ENCODE measurements around the gene COMMD1.
"Not testable (repeated sequence)": the region's sequence is repeated elsewhere in the genome, so short reads cannot be mapped to it uniquely, and the experiment has no call there.

COMMD1 gene

GRCh38 chr2:62074233-62074632 is 168.8 kb downstream of the COMMD1 start:
- DNase-seq (ENCODE audit: low read depth in 2 of 2), result no peak

- no peak for DNase-seq (ENCODE audit: low read depth in 2 of 2)
Measured at GRCh38 chr2:62076980-62077638, 171.6 kb downstream of the COMMD1 start.

- DNase-seq (ENCODE audit: low read depth in 2 of 2), result no peak
Measured at GRCh38 chr2:62084801-62085200, 179.3 kb downstream of the COMMD1 start.

GRCh38 chr2:62089658-62090057 is 184.2 kb downstream of the COMMD1 start:
- no peak for DNase-seq (ENCODE audit: low read depth in 2 of 2)

GRCh38 chr2:62091471-62091870 is 186.0 kb downstream of the COMMD1 start:
- no peak for DNase-seq (ENCODE audit: low read depth in 2 of 2)

GRCh38 chr2:62099050-62099449 is 193.6 kb downstream of the COMMD1 start:
- DNase-seq (ENCODE audit: low read depth in 2 of 2), result no peak

- DNase-seq (ENCODE audit: low read depth in 2 of 2), result no peak
Measured at GRCh38 chr2:62099523-62100175, 194.2 kb downstream of the COMMD1 start.

GRCh38 chr2:62101886-62102285 is 196.4 kb downstream of the COMMD1 start:
- DNase-seq (ENCODE audit: low read depth in 2 of 2), result no peak

GRCh38 chr2:62102402-62102920 is 197.0 kb downstream of the COMMD1 start:
- no peak for DNase-seq (ENCODE audit: low read depth in 2 of 2)

GRCh38 chr2:62109554-62109953 is 204.1 kb downstream of the COMMD1 start:
- no peak for DNase-seq (ENCODE audit: low read depth in 2 of 2)

- no peak for DNase-seq (ENCODE audit: low read depth in 2 of 2)
Measured at GRCh38 chr2:62110415-62111025, 205.0 kb downstream of the COMMD1 start.

GRCh38 chr2:62112179-62112578 is 206.7 kb downstream of the COMMD1 start:
- no peak for DNase-seq (ENCODE audit: low read depth in 2 of 2)

- DNase-seq (ENCODE audit: low read depth in 2 of 2), result no peak
Measured at GRCh38 chr2:62114564-62114963, 209.1 kb downstream of the COMMD1 start.

- DNase-seq (ENCODE audit: low read depth in 2 of 2), result no peak
Measured at GRCh38 chr2:62116983-62117382, 211.5 kb downstream of the COMMD1 start.

- DNase-seq (ENCODE audit: low read depth in 2 of 2), result no peak
Measured at GRCh38 chr2:62118160-62118559, 212.7 kb downstream of the COMMD1 start.

- DNase-seq (ENCODE audit: low read depth in 2 of 2), result no peak
Measured at GRCh38 chr2:62119311-62119974, 214.0 kb downstream of the COMMD1 start.

GRCh38 chr2:62126239-62126638 is 220.8 kb downstream of the COMMD1 start:
- DNase-seq (ENCODE audit: low read depth in 2 of 2), result not testable (repeated sequence)

- no peak for DNase-seq (ENCODE audit: low read depth in 2 of 2)
Measured at GRCh38 chr2:62133320-62133823, 227.9 kb downstream of the COMMD1 start.

- no peak for DNase-seq (ENCODE audit: low read depth in 2 of 2)
Measured at GRCh38 chr2:62136956-62137830, 231.7 kb downstream of the COMMD1 start.

- DNase-seq (ENCODE audit: low read depth in 2 of 2), result no peak
Measured at GRCh38 chr2:62140426-62141141, 235.1 kb downstream of the COMMD1 start.
